Measurements from ENCODE around the gene USP26. TPM values are rescaled to one million over a fixed set of nuclear protein-coding genes. Genes with fewer than 3 reads are reported as not detected.

Gene USP26
- total and polyA plus RNA-seq, 9 donors: not detected

- no peaks in the 10 kb centered on the region for H3K36me3 ChIP-seq
- 12 to 21% (median 15%) methylated on average over 2 of the region's 2 CpGs for WGBS, 3 donors
- intact Hi-C loops (cut with DNase I): loop anchor here in 1 of 4 donors (10.0 kb wide), 1 partner anchor 670 kb away; no protein-coding TSS in a partner anchor
- TF ChIP-seq, protein P1, sequence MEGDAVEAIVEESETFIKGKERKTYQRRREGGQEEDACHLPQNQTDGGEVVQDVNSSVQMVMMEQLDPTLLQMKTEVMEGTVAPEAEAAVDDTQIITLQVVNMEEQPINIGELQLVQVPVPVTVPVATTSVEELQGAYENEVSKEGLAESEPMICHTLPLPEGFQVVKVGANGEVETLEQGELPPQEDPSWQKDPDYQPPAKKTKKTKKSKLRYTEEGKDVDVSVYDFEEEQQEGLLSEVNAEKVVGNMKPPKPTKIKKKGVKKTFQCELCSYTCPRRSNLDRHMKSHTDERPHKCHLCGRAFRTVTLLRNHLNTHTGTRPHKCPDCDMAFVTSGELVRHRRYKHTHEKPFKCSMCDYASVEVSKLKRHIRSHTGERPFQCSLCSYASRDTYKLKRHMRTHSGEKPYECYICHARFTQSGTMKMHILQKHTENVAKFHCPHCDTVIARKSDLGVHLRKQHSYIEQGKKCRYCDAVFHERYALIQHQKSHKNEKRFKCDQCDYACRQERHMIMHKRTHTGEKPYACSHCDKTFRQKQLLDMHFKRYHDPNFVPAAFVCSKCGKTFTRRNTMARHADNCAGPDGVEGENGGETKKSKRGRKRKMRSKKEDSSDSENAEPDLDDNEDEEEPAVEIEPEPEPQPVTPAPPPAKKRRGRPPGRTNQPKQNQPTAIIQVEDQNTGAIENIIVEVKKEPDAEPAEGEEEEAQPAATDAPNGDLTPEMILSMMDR (IDR thresholded peaks at IDR 0.05): peak in 1 of 3 donors; percentile 36
- TF ChIP-seq POLR2A (IDR thresholded peaks at IDR 0.05): no peak
- no peaks in the 10 kb centered on the region for H3K4me1 ChIP-seq (ENCODE audit: insufficient read depth)
- DNase-seq: no peak
- H3K27ac ChIP-seq: no peak overlapping the region
- no peak overlapping the region for H3K4me3 ChIP-seq
- H3K9me3 ChIP-seq: peaks cover 0 to 4% of the 10 kb centered on the region in 2 donors
- no peaks in the 10 kb centered on the region for H3K27me3 ChIP-seq
These were observed 91.9 kb downstream of the USP26 start for GRCh38 chrX:133005042-133005441.

- H3K4me3 ChIP-seq: no peak overlapping the region
- TF ChIP-seq EP300 (IDR thresholded peaks at IDR 0.05) (no peak), POLR2A (IDR thresholded peaks at IDR 0.05) (no peak)
- TF ChIP-seq, protein P1 (IDR thresholded peaks at IDR 0.05): no peak
- H3K4me1 ChIP-seq (ENCODE audit: insufficient read depth): no peaks in the 10 kb centered on the region
- H3K36me3 ChIP-seq: no peaks in the 10 kb centered on the region
- intact Hi-C loops (cut with DNase I): no loop called here
- H3K9me3 ChIP-seq: no peaks in the 10 kb centered on the region
- no peak overlapping the region for H3K27ac ChIP-seq
- WGBS, 3 donors: 75 to 77% (median 76%) methylated on average over 1 of the region's 1 CpG
- no peak for DNase-seq
- no peaks in the 10 kb centered on the region for H3K27me3 ChIP-seq
These were observed 97.7 kb downstream of the USP26 start for GRCh38 chrX:132999209-132999608.

DNA sequence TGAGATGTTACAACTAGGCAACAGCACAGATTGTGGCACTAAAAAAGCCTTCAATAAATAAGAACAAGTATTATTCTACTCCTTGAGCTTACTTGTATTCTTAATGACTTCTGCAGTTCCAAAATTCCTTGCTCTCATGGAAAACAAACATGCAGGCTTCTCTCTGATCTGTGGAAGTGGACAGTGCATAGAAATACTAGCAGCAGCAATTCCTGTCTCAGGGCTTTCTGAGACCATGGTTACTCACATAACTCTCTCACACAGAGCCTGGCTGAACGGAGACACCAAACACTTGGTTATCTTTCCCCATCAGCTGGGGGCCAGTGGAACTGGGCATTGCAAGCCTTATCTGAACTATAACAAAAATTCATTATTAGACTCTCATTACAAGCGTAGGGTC, 106.1 kb downstream of the USP26 start:
- Histone ChIP-seq H3K27ac (no peak overlapping the region), H3K4me3 (no peak overlapping the region), H3K27me3 (no peaks in the 10 kb centered on the region), H3K4me1 (ENCODE audit: insufficient read depth) (no peaks in the 10 kb centered on the region), H3K9me3 (no peaks in the 10 kb centered on the region), H3K36me3 (no peaks in the 10 kb centered on the region)
- WGBS, 3 donors: 73 to 83% (median 80%) methylated on average over 2 of the region's 2 CpGs
- no peak for DNase-seq
- intact Hi-C loops (cut with DNase I): no loop called here
- no peak for TF ChIP-seq EP300 (IDR thresholded peaks at IDR 0.05)

DNA sequence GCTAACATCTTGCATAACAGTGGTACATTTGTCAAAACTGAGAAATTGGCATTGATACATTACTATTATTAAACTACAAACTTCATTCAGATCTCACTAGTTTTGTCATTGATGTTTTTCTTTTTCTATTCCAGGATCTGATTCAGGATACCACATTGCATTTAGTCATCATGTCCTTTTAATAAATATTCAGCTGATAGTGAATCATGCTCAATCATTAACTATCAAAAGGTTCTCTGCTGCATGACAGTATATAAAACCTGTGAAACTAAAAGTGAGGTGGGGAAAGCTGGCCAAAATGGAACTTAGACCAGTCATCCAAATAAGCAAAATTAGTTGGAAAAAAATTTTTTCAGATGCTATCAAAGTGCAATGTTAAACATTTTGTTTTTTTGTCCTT, 110.4 kb downstream of the USP26 start:
- H3K27ac ChIP-seq: no peak overlapping the region
- H3K4me3 ChIP-seq: no peak overlapping the region
- H3K27me3 ChIP-seq: no peaks in the 10 kb centered on the region
- TF ChIP-seq EP300 (IDR thresholded peaks at IDR 0.05) (no peak), POLR2A (IDR thresholded peaks at IDR 0.05) (no peak)
- TF ChIP-seq, protein P1 (IDR thresholded peaks at IDR 0.05): no peak
- intact Hi-C loops (cut with DNase I): no loop called here
- no peaks in the 10 kb centered on the region for H3K36me3 ChIP-seq
- no peaks in the 10 kb centered on the region for H3K4me1 ChIP-seq (ENCODE audit: insufficient read depth)
- no peak for DNase-seq
- H3K9me3 ChIP-seq: no peaks in the 10 kb centered on the region

DNA sequence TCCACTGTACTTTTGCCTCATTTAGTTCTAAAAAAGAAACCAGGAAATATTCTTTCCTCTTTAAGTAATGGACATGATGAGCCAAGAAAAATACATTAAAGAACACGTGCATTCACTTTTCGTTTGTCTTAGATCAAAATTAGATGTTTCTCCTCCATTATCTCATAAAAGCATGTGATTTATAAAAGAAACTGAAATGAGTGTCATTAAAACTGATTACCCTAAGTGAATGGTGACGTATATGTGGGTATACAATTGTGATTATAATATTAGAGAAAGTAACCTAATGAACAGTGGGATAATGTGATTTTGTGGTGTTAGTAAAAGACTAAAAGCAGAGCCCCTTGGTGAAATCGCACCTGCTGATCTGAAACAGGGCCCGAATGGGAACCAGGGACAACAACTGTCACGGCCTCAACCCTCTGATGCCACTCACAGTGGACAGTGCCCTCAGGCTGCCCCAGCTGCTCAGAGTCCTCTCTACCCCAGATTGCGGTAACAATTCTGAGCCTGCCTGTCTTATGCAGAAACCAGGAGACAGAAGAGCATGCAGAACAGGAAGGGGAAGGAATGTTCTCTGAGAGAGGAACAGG, 112.8 kb downstream of the USP26 start:
- no peak for DNase-seq
- H3K27ac ChIP-seq: no peak overlapping the region
- H3K36me3 ChIP-seq: no peaks in the 10 kb centered on the region
- no peaks in the 10 kb centered on the region for H3K9me3 ChIP-seq
- no peak overlapping the region for H3K4me3 ChIP-seq
- H3K4me1 ChIP-seq (ENCODE audit: insufficient read depth): no peaks in the 10 kb centered on the region
- WGBS, 3 donors: 61 to 73% (median 70%) methylated on average over 7 of the region's 7 CpGs
- no peaks in the 10 kb centered on the region for H3K27me3 ChIP-seq
- no peak for TF ChIP-seq POLR2A (IDR thresholded peaks at IDR 0.05)
- no peak for TF ChIP-seq EP300 (IDR thresholded peaks at IDR 0.05)
- TF ChIP-seq, protein P1 (IDR thresholded peaks at IDR 0.05): no peak
- intact Hi-C loops (cut with DNase I): no loop called here
